Stimulated activated CD8-positive, alpha-beta memory T cell treated with anti-CD3 and anti-CD28 coated beads, Interleukin-12 subunit alpha, Interleukin-12 subunit beta, amount 100 ng/mL, for 24 hours (primary cell): ENCODE data around the gene YJEFN3.

Experiments used
- DNase-seq: peaks from one replicate; pipeline ENCODE4 v3.0.0-alpha.2; 2020; ENCODE audit errors: extremely low read depth

The YJEFN3 gene

DNA sequence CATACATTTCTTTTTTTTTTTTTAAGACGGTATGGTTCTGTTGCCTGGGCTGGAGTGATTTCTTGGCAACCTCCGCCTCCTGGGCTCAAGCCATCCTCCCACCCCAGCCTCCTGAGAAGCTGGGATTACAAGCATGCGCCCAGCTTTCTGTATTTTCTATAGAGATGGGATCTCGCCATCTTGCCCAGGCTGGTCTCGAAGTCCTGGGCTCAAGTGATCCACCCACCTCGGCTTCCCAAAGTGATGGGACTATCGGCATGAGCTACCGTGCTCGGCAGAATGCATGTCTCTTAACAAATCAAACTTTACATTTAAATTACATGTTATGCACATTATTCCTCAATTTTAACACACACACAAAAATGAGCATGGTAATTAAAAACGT, 11.5 kb upstream of the YJEFN3 start:
- DNase-seq = no peak

- no peak for DNase-seq
These were observed 7.7 kb upstream of the YJEFN3 start for GRCh38 chr19:19520989-19521388.

DNA sequence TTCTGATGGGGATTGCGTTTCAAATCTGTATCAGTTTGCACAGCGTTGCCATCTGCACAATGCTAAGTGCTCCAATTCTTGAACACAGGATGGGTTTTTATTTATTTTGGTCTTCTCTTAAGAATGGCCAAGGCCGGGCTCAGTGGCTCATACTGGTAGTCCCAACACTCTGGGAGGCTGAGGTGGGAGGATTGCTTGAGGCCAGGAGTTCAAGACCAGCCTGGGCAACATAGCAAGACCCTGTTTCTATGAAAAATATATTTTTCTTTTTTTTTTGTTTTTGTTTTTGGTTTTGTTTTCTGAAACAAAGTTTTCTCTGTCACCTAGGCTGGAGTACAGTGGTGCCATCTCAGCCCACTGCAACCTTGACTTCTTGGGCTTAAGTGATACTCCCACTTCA, 5.5 kb upstream of the YJEFN3 start:
- no peak for DNase-seq

- DNase-seq = no peak
These were observed 4.7 kb upstream of the YJEFN3 start for GRCh38 chr19:19524053-19524452.

- DNase-seq = no peak
These were observed 2.9 kb upstream of the YJEFN3 start for GRCh38 chr19:19525611-19526380.

DNA sequence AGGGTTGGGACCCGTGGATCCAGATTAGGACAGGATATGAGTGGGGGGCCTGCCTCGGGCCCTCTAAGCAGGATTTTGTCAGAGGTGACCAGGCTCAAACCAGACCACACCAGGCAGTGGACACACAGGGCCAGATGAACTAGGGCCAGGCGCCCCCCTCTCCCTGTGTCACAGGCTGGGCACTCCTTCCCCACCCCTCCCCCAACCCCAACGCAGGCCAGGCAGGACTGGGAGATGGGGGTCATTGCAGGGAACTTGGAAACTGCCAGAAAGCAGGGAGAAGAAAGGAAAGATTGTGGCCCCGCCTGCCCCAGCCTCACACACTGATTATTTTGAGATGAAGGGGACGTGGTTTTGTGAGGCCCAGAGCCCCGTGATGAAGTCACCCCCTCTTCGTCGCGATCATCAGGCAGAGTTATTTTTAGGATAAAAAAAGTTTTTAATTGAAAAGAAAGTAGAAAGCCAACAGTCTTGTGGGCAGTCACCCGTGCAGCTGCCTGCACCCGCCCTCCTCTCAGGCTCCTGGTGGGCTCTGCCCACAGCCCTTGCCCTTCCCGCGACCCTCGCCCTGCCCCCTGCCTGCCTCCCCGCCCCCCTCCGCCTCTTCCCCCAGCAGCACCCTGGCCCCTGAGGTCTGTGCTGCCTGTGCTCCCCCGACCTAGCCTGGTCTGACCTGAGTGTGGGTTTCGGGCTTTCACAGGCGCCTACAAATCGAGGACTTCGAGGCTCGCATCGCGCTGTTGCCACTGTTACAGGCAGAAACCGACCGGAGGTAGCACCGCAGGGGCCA, 1.9 kb upstream of the YJEFN3 start:
- no peak for DNase-seq

GRCh38 chr19:19527371-19527656, 1.4 kb upstream of the YJEFN3 start:
- no peak for DNase-seq

- DNase-seq = no peak
These were observed 761 bp upstream of the YJEFN3 start for GRCh38 chr19:19527674-19528625.

- DNase-seq = no peak
These were observed 1.2 kb downstream of the YJEFN3 start for GRCh38 chr19:19529783-19530422.

GRCh38 chr19:19530423-19530804, 1.7 kb downstream of the YJEFN3 start:
- no peak for DNase-seq

DNA sequence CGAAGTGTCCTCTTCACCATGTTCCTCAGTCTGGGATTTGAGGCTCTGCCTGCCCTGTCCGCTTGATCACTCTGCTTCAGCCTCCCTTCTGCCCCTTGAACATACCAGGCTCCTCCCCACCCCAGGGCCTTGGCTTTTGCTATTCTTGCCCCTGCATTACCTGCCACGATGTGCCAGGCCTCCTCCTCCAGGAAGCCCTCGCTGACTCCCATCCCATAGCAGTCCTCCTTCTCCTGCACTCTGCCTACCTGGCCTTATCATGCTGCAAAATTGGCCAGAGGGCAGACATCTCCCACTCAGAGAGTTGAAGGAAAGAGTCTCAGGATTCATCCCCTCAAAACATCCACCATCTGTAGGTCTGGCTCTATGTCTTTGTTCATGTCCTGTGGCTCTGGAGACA, 2.2 kb downstream of the YJEFN3 start:
- no peak for DNase-seq

- peak; percentile 62 for DNase-seq
These were observed 3.5 kb downstream of the YJEFN3 start for GRCh38 chr19:19531951-19532805.

- no peak for DNase-seq
These were observed 4.3 kb downstream of the YJEFN3 start for GRCh38 chr19:19532806-19533701.

- no peak for DNase-seq
These were observed 5.1 kb downstream of the YJEFN3 start for GRCh38 chr19:19533841-19534240.

DNA sequence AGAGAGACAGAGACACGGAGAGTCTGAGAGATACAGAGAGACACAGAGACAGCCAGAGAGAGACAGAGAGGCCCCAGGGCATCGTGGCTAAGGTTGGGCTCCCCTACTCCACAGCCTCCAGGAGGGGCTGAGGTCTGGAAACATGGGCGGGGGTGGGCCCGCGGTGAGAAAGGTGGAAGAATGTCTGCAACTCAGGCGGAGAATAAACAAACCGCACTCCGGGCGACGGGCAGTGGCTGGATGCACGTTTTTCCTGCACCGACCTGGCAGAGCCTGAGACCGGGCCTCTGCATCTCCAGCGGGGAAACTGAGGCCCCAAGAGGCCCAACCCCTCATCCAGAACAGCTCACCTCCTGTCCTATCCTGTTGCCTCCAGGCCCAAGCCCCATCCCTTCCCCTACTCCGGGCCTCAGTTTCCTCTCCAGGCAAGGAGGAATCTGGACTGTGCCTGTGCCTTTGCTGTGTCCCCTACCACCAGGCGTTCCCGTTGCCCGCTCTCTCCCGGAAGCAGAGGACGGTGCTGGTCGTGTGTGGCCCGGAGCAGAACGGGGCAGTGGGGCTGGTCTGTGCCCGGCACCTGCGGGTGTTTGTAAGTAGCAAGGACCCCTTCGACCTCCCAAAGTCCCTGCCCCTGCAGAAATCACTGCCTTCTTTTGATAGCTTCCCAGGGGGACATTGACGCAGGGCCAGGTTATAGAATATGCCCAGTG, 6.0 kb downstream of the YJEFN3 start:
- DNase-seq = no peak

- DNase-seq = no peak
These were observed 6.8 kb downstream of the YJEFN3 start for GRCh38 chr19:19535311-19536191.

GRCh38 chr19:19537075-19538048, 8.7 kb downstream of the YJEFN3 start:
- DNase-seq = no peak
